Epithelial cell of proximal tubule (primary cell): ENCODE measurements around the gene MYO1B. TPM values are rescaled to one million over a fixed set of nuclear protein-coding genes. Genes with fewer than 3 reads are reported as not detected.

Experiments used
- DNase-seq: peaks from one replicate; pipeline ENCODE4 v3.0.0-alpha.2; 2011; ENCODE audit warnings: low read depth
- H3K4me3 ChIP-seq: 2 replicates; pipeline ENCODE4 v1.5.1; 2011; ENCODE audit warnings: low read depth, mild to moderate bottlenecking, low read length
- total RNA-seq: library from RNA; depleted of rRNA; stranded (reverse); fragments of >200 nt; gene quantifications from 2 replicates; pipeline ENCODE4 v1.2.3, GENCODE V29; 2015
- TF ChIP-seq, protein P1 (sequence below): conservative IDR thresholded peaks from 2 replicates; pipeline ENCODE4 v1.5.1; 2012; ENCODE audit warnings: low read depth, mild to moderate bottlenecking, low read length

MYO1B gene
- total RNA-seq, 1 donor from 2014 or later, result 69.6 TPM

DNA sequence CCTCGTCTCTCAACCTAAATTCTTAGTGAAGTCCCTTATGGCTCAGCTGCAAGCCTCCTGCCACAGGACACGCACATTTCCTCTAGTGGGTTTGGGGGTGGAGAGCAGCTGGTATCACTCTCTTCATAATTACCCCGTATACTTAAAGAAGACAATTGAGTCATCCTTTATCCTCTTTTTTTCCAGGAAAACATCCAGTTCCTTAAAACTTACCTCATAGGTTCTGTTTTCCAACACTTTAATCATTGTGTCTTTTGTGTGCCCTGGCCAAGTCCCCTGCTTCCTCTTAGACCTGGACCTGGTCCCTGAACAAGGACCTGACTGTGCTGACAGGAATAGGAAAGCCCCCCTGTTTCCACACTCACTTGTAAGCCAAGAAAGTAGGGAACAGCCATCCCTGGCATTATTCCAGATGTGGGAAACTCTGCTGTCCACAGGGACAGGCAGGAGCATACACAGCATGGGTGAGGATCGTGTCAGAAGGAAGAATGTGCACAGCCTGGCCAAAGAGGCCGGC is 42.3 kb upstream of the MYO1B start:
- DNase-seq, result no peak
- TF ChIP-seq, protein P1, sequence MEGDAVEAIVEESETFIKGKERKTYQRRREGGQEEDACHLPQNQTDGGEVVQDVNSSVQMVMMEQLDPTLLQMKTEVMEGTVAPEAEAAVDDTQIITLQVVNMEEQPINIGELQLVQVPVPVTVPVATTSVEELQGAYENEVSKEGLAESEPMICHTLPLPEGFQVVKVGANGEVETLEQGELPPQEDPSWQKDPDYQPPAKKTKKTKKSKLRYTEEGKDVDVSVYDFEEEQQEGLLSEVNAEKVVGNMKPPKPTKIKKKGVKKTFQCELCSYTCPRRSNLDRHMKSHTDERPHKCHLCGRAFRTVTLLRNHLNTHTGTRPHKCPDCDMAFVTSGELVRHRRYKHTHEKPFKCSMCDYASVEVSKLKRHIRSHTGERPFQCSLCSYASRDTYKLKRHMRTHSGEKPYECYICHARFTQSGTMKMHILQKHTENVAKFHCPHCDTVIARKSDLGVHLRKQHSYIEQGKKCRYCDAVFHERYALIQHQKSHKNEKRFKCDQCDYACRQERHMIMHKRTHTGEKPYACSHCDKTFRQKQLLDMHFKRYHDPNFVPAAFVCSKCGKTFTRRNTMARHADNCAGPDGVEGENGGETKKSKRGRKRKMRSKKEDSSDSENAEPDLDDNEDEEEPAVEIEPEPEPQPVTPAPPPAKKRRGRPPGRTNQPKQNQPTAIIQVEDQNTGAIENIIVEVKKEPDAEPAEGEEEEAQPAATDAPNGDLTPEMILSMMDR, result no peak
- no peak overlapping the region for H3K4me3 ChIP-seq

DNA sequence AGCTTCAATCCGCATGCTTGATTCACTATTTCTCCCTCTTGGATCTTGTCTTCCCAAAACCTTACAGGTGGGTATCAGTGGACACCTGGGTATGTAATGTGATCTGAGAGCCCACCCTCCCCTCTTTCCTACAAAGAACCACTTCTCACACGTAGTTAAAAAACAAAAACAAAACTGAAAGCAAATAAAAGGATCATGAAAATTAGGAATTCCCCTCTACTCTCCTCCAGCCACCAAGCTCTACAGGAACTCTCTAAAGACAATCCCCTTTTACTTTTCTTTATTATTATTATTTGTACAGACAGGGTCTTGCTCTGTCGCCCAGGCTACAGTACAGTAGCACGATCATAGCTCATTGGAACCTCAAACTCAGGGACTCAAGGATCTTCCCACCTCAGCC is 40.8 kb upstream of the MYO1B start:
- TF ChIP-seq, protein P1, result no peak
- no peak overlapping the region for H3K4me3 ChIP-seq

DNA sequence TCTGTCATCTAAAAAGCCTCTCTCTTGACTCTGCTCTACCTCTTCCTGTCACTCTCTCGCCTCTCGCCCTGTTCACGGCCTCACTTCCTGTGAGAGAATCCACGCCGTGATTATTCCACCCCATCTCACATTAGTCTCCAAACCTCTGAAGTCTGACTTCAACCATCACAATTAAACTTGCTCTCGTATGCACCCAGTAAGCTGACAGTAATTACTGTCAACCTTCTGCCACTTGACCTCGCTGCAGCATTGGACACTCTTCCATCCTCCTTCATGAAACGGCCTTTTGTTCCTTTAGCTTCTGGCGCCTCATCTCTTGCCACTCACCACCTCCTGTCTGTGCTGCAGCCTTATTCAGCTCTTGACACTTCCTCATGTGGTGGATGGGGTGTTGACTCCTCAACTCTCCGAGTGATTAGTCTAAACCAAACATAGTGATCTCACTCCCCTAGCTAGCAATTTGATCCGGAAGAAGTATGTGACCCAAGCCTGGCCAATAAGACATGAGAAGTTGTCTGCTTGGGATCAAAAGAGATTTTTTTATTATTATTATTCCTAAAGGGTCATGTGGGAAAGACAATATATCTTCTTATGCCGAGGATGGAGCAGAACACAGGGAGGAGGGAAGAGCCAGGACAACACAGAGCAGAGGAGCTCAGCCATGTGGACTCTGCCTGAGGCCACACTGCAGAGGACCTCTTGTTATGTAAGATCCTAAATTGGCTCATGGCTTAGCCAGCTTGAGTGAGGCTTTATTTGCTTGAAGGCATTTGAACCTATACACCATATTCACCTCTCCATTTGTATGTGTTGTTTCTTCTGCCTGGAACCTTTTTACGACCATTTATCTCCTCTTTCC is 38.4 kb upstream of the MYO1B start:
- TF ChIP-seq, protein P1, result no peak
- H3K4me3 ChIP-seq, result no peak overlapping the region
- DNase-seq, result no peak

More for the DNA sequence above, 40.8 kb upstream of the MYO1B start:
- no peak for DNase-seq

DNA sequence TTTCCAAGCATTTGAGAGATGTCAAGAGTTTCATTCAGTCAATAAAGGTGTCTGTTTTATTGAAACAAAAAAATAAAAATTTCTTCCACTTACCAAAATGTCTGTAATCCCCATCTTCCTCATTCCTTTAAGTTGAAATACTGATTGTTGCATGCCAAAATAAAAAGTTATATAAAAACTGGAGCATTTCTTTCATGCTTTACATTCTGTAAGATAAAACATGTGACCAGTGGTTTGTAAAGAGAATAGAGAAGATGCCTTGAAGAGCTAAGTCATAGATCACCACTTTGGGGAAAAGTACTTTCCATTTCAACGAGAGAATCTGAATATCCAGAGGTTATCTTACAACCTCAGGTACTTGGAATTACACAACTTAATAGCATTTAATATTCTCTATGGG is 35.9 kb upstream of the MYO1B start:
- no peak for DNase-seq
- no peak overlapping the region for H3K4me3 ChIP-seq
- TF ChIP-seq, protein P1, result no peak

DNA sequence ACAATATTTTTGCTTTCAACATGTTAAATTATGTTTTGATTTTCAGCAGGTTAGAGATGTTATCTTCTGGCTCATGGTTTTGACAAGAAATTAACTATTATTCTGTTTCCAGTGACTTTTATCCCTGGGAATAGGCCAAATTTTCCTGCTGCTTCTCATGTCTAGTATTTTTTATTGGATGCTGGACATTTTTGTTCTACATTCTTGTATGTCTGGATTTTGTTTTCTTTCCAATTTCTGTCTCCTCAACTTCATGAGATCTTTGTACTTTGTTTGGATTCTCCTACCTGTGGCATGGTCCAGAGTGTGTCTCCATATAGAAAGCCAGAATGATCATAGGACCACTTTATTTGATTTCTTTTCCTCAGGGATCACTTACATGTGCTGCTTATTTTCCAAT is 33.1 kb upstream of the MYO1B start:
- TF ChIP-seq, protein P1, result no peak
- no peak for DNase-seq
- no peak overlapping the region for H3K4me3 ChIP-seq

DNA sequence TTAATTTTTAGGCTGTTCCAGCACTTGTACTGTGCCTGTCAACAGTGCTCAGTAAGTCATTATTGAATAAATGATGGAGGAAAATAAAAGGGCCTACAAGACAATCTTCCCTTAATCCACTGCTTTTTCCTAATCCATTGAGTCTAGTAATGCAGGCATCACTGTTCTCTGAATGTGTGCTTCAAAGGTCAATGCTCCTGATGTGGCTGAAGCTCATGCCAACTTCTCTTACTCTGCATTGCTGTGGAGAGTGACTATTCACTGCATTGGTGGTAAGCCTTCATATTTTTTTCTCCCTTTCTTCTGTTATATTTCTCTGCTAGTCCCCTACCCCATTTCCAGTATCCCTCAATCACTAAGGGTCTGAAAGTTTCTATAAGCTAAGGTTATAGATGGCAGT is 31.9 kb upstream of the MYO1B start:
- no peak for DNase-seq
- H3K4me3 ChIP-seq, result no peak overlapping the region
- TF ChIP-seq, protein P1, result no peak
